Uterus (tissue), 4 donors: ENCODE data around the gene GIN1. TPM values are rescaled to one million over a fixed set of nuclear protein-coding genes. Genes with fewer than 3 reads are reported as not detected.

Experiments
- DNase-seq, 2 donors: peaks; one replicate each; pipeline ENCODE4 v3.0.0-alpha.2; 2019 to 2020
- H3K27ac ChIP-seq, 2 donors: fragments of 200-600 bp; sonication (generic); 1 replicate in 1 of 2; 2 replicates in 1 of 2; pipeline ENCODE4 v1.5.1; 2016 to 2018
- H3K27me3 ChIP-seq, 2 donors: fragments of 200-600 bp; sonication (generic); one replicate each; pipeline ENCODE4 v1.5.1; 2018 to 2019; ENCODE audit warnings: control low read depth in 1 of 2
- H3K36me3 ChIP-seq, 2 donors: fragments of 200-600 bp; sonication (generic); one replicate each; pipeline ENCODE4 v1.5.1; 2019; ENCODE audit warnings: control low read depth in 1 of 2
- H3K4me1 ChIP-seq, 2 donors: fragments of 200-600 bp; sonication (generic); one replicate each; pipeline ENCODE4 v1.5.1; 2018 to 2019; ENCODE audit warnings: control low read depth in 1 of 2
- H3K4me3 ChIP-seq, 2 donors: fragments of 200-600 bp; sonication (generic); 1 replicate in 1 of 2; 2 replicates in 1 of 2; pipeline ENCODE4 v1.5.1; 2018 to 2019; ENCODE audit warnings: mild to moderate bottlenecking in 1 of 2
- H3K9me3 ChIP-seq, 2 donors: fragments of 200-600 bp; sonication (generic); one replicate each; pipeline ENCODE4 v1.5.1; 2019; ENCODE audit warnings: control low read depth in 1 of 2
- POLR2A ChIP-seq, 2 donors: fragments of 450-650 bp; IDR thresholded peaks; one replicate each; pipeline ENCODE4 v1.6.1; 2016; ENCODE audit warnings: antibody characterized with exemption in 2 of 2, mild to moderate bottlenecking in 1 of 2, moderate library complexity in 1 of 2
- intact Hi-C: fragments of 100-400 bp; cut with DNase I; formaldehyde crosslinking; loops from one replicate; pipeline ENCODE4 v1.15.1; 2023; ENCODE audit warnings: low total_unique reads
- total RNA-seq, 4 donors: library from RNA; depleted of rRNA in 3 of 4; stranded (reverse); fragments of >200 nt in 3 of 4; gene quantifications; one replicate each; pipeline versions ENCODE4 v1.1.0 to v1.2.4, GENCODE V29; 2014 to 2023
- TF ChIP-seq, protein P1 (sequence below), 4 experiments: fragments of 200-600 bp in 2 of 4; fragments of 450-650 bp in 2 of 4; sonication (generic) in 2 of 4; IDR thresholded peaks; one replicate each; pipeline ENCODE4 v1.5.1; 2016 to 2019; ENCODE audit warnings: antibody characterized with exemption in 4 of 4, mild to moderate bottlenecking in 2 of 4, moderate library complexity in 1 of 4
- donor health status: DM: yes; HTN: yes; CAD: no.

Gene GIN1, protein sequence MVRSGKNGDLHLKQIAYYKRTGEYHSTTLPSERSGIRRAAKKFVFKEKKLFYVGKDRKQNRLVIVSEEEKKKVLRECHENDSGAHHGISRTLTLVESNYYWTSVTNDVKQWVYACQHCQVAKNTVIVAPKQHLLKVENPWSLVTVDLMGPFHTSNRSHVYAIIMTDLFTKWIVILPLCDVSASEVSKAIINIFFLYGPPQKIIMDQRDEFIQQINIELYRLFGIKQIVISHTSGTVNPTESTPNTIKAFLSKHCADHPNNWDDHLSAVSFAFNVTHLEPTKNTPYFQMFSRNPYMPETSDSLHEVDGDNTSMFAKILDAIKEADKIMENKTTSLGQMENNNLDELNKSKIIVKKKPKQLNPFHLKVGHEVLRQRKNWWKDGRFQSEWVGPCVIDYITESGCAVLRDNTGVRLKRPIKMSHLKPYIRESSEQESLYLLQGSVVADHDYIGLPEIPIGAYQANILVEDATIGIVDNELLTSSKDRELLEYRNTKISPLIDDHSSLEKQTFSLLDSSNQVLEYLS
- 10 to 100 TPM in 3 of 4 donors, 1 to 10 TPM in 1; 10.0 to 14.5 (median 12.6) TPM for total RNA-seq

DNA sequence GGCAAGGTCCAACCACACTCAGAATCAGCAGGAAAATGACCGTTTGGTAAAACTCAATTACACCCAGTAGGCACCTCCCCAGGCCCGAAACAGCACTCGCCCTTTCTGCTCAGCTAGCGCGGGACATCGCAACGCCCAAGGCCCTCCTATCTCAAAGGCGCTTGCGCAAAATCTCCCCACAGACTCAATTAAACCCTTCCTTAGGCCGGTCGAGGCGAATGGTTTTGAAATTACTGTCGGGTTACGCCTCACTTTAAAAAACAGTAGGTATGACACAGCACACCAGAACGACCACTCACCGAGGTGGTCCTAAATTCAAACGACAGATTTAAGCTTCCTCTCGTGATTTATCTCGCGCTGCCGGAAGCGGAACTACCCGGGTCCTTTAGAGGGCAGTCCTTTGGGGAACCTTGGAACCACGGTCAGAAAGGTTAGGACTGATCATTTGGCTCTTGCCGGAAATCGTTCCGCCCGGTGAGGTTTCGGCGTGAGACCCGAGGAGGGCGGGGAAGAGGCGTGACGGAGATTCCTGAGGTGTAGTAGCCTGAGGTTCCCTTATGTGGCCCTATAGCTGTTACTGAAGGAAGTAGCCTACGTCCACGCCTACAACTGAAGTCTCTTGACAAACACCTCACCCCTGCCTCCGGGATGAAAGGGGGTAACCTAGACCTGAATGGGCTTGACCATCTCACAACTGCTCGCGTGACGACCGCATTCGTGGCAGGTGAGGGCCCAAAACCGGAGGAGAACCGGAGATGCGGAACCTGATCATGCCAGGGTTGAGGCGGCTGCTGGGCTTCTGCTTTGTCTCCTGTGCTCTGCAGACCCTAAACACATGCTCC lies at the start of gene GIN1, which contains the start of gene PPIP5K2:
GIN1 (minus strand) TSS at position 374 of the 842 bp plus-strand sequence. CDS start 11,431 bp downstream, outside the sequence.
PPIP5K2 (plus strand) TSS at position 537 of the 842 bp plus-strand sequence. CDS start 9,289 bp downstream, outside the sequence.
- peak; percentile 94 to 97 for DNase-seq
- Histone ChIP-seq H3K4me1 (peaks cover 0 to 9% of the 10 kb centered on the region in 2 donors), H3K9me3 (no peaks in the 10 kb centered on the region), H3K27ac (peak within 1 kb of the TSS; percentile 88 to 94), H3K36me3 (no peaks in the 10 kb centered on the region), H3K27me3 (no peaks in the 10 kb centered on the region), H3K4me3 (peak within 1 kb of the TSS; percentile 61 to 78)
- TF ChIP-seq, protein P1, sequence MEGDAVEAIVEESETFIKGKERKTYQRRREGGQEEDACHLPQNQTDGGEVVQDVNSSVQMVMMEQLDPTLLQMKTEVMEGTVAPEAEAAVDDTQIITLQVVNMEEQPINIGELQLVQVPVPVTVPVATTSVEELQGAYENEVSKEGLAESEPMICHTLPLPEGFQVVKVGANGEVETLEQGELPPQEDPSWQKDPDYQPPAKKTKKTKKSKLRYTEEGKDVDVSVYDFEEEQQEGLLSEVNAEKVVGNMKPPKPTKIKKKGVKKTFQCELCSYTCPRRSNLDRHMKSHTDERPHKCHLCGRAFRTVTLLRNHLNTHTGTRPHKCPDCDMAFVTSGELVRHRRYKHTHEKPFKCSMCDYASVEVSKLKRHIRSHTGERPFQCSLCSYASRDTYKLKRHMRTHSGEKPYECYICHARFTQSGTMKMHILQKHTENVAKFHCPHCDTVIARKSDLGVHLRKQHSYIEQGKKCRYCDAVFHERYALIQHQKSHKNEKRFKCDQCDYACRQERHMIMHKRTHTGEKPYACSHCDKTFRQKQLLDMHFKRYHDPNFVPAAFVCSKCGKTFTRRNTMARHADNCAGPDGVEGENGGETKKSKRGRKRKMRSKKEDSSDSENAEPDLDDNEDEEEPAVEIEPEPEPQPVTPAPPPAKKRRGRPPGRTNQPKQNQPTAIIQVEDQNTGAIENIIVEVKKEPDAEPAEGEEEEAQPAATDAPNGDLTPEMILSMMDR (IDR thresholded peaks at IDR 0.05), result peak in 1 of 4 experiments; percentile 9
- TF ChIP-seq POLR2A (IDR thresholded peaks at IDR 0.05), result peak; percentile 58 to 61
- intact Hi-C loops, result no loop called here

DNA sequence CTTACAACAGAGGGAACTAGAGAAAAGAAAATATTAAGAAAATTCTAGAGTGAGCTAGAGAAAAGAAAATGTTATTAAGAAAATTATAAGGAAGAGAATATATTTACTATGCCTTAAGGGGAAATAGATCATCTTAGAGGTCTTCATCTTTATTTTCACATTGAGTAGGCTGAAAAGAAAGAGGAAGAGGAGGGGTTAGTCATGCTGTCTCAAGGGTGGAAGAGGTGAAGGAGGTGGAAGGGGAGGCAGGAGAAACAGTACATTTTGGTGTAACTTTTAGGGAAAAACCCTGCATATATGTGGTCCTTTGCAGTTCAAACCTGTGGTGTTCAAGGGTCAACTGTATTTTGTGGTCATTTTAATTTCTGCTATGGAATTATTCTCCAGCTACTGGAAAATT lies 46.8 kb upstream of the GIN1 start:
- Histone ChIP-seq H3K36me3 (peaks cover 0 to 2% of the 10 kb centered on the region in 2 donors), H3K27ac (no peak overlapping the region), H3K4me3 (no peak overlapping the region), H3K4me1 (no peaks in the 10 kb centered on the region), H3K27me3 (no peaks in the 10 kb centered on the region), H3K9me3 (no peaks in the 10 kb centered on the region)
- intact Hi-C loops, result no loop called here
- no peak for DNase-seq
- no peak for TF ChIP-seq POLR2A (IDR thresholded peaks at IDR 0.05)
- TF ChIP-seq, protein P1 (IDR thresholded peaks at IDR 0.05), result no peak

DNA sequence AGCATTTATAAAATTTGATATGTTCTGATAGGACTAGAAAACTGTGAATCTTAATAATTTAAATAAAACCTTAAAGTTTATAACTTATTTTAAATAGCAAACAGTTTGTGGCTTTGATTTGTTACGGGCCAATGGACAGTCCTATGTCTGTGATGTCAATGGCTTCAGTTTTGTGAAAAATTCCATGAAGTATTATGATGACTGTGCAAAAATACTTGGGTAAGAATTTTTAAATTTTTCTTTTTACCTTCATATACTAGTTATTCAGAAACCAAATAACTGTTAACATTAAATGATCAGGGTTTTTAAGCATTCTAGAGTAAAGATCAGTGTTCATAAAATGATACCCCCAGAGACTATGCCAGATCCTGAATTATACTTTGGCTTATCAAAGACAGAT lies 31.2 kb upstream of the GIN1 start:
- intact Hi-C loops, result no loop called here

DNA sequence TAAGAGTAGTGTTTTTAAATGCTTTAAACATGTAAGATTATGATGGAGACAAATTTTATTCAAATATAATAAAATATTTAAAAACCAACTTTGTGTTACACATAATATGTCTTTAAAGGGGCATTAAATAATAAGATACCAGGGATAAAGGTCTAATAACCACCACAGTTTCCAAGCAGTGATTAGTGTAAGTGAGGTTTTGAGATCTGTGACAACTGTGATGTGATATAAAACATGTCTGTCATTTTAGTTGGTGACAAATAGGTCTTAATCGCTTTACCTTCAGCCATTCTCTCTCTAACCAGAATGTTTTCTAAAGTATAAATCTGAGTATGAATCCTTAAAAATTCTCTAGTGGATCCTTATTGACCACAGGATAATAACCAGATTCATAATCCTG lies 28.3 kb upstream of the GIN1 start:
- no peak overlapping the region for H3K4me3 ChIP-seq
- H3K36me3 ChIP-seq, result no peaks in the 10 kb centered on the region
- DNase-seq, result no peak
- intact Hi-C loops, result no loop called here
- H3K4me1 ChIP-seq, result no peaks in the 10 kb centered on the region
- H3K27ac ChIP-seq, result no peak overlapping the region
- no peaks in the 10 kb centered on the region for H3K27me3 ChIP-seq
- H3K9me3 ChIP-seq, result no peaks in the 10 kb centered on the region
- no peak for TF ChIP-seq POLR2A (IDR thresholded peaks at IDR 0.05)
- TF ChIP-seq, protein P1 (IDR thresholded peaks at IDR 0.05), result no peak

More for the DNA sequence above, 31.2 kb upstream of the GIN1 start:
- TF ChIP-seq, protein P1 (IDR thresholded peaks at IDR 0.05), result no peak
- TF ChIP-seq POLR2A (IDR thresholded peaks at IDR 0.05), result no peak
- no peak for DNase-seq
- H3K27ac ChIP-seq, result no peak overlapping the region
- no peaks in the 10 kb centered on the region for H3K9me3 ChIP-seq
- no peaks in the 10 kb centered on the region for H3K27me3 ChIP-seq
- no peak overlapping the region for H3K4me3 ChIP-seq
- H3K36me3 ChIP-seq, result no peaks in the 10 kb centered on the region
- H3K4me1 ChIP-seq, result no peaks in the 10 kb centered on the region
